Gastroesophageal sphincter (tissue), 4 donors: ENCODE data around the gene EIF5AL1. TPM values are rescaled to one million over a fixed set of nuclear protein-coding genes. Genes with fewer than 3 reads are reported as not detected.

Experiments
- ATAC-seq: fragments of 150-250 bp; one replicate; pipeline ENCODE4 v1.9.1; 2016; ENCODE audit warnings: mild to moderate bottlenecking, moderate library complexity
- H3K27ac ChIP-seq, 4 donors: fragments of 200-600 bp; sonication (generic) in 3 of 4; 1 replicate in 3 of 4; 2 replicates in 1 of 4; pipeline ENCODE4 v1.5.1; 2016 to 2019
- H3K27me3 ChIP-seq: fragments of 200-600 bp; sonication (generic); one replicate; pipeline ENCODE4 v1.5.1; 2019
- H3K36me3 ChIP-seq, 2 donors: fragments of 200-600 bp; sonication (generic); one replicate each; pipeline ENCODE4 v1.5.1; 2019; ENCODE audit warnings: control low read depth in 1 of 2
- H3K4me1 ChIP-seq, 3 donors: fragments of 200-600 bp; sonication (generic); 1 replicate in 2 of 3; 2 replicates in 1 of 3; pipeline ENCODE4 v1.5.1; 2016 to 2019; ENCODE audit warnings: control low read depth in 2 of 3
- H3K4me3 ChIP-seq, 2 donors: fragments of 200-600 bp; sonication (generic); one replicate each; pipeline ENCODE4 v1.5.1; 2019; ENCODE audit warnings: mild to moderate bottlenecking in 1 of 2, moderate library complexity in 1 of 2
- H3K9me3 ChIP-seq, 3 donors: fragments of 200-600 bp; sonication (generic); one replicate each; pipeline ENCODE4 v1.5.1; 2017 to 2019; ENCODE audit warnings: control low read depth in 2 of 3
- EP300 ChIP-seq: sonication (generic); formaldehyde crosslinking; IDR thresholded peaks from one replicate; pipeline ENCODE4 v1.6.1; 2017; ENCODE audit warnings: antibody characterized with exemption, mild to moderate bottlenecking
- POLR2A ChIP-seq, 2 donors: fragments of 450-650 bp; IDR thresholded peaks; one replicate each; pipeline ENCODE4 v1.6.1; 2017; ENCODE audit warnings: antibody characterized with exemption in 2 of 2, mild to moderate bottlenecking in 2 of 2, moderate library complexity in 1 of 2
- POLR2AphosphoS5 ChIP-seq: sonication (generic); formaldehyde crosslinking; IDR thresholded peaks from one replicate; pipeline ENCODE4 v1.6.1; 2017; ENCODE audit warnings: antibody characterized with exemption
- WGBS, 2 donors: methylation state at CpG; one replicate each; pipeline ENCODE4 v1.1.5; 2018; ENCODE audit warnings: low coverage in 1 of 2; 5-methylcytosine and 5-hydroxymethylcytosine counted together
- total RNA-seq, 4 donors: library from RNA; depleted of rRNA; stranded (reverse); fragments of >200 nt; gene quantifications; one replicate each; pipeline ENCODE4 v1.1.0, GENCODE V29; 2016
- TF ChIP-seq, protein P1 (sequence below), 4 experiments: fragments of 200-600 bp in 2 of 4; fragments of 450-650 bp in 2 of 4; sonication (generic) in 1 of 4; IDR thresholded peaks; one replicate each; pipeline ENCODE4 v1.5.1; 2017 to 2019; ENCODE audit warnings: antibody characterized with exemption in 4 of 4, mild to moderate bottlenecking in 2 of 4, moderate library complexity in 2 of 4

EIF5AL1 gene
- total RNA-seq, 4 donors from 2014 or later, result 0.16 to 0.35 (median 0.23) TPM

GRCh38 chr10:79470096-79470495 is 42.2 kb upstream of the EIF5AL1 start:
- H3K4me3 ChIP-seq, result no peak overlapping the region
- no peaks in the 10 kb centered on the region for H3K36me3 ChIP-seq
- no peaks in the 10 kb centered on the region for H3K27me3 ChIP-seq
- H3K9me3 ChIP-seq, result no peaks in the 10 kb centered on the region
- 96 to 100% methylated on average over 2 to 5 of the region's 8 CpGs for WGBS, 2 donors
- no peak for TF ChIP-seq EP300
- TF ChIP-seq, protein P1, sequence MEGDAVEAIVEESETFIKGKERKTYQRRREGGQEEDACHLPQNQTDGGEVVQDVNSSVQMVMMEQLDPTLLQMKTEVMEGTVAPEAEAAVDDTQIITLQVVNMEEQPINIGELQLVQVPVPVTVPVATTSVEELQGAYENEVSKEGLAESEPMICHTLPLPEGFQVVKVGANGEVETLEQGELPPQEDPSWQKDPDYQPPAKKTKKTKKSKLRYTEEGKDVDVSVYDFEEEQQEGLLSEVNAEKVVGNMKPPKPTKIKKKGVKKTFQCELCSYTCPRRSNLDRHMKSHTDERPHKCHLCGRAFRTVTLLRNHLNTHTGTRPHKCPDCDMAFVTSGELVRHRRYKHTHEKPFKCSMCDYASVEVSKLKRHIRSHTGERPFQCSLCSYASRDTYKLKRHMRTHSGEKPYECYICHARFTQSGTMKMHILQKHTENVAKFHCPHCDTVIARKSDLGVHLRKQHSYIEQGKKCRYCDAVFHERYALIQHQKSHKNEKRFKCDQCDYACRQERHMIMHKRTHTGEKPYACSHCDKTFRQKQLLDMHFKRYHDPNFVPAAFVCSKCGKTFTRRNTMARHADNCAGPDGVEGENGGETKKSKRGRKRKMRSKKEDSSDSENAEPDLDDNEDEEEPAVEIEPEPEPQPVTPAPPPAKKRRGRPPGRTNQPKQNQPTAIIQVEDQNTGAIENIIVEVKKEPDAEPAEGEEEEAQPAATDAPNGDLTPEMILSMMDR (IDR thresholded peaks at IDR 0.05), result no peak
- TF ChIP-seq POLR2A (IDR thresholded peaks at IDR 0.05), result no peak
- TF ChIP-seq POLR2AphosphoS5, result no peak
- H3K27ac ChIP-seq, result no peak overlapping the region
- ATAC-seq, result no peak
- H3K4me1 ChIP-seq, result peaks cover 0 to 33% (median 6%) of the 10 kb centered on the region in 3 donors

DNA sequence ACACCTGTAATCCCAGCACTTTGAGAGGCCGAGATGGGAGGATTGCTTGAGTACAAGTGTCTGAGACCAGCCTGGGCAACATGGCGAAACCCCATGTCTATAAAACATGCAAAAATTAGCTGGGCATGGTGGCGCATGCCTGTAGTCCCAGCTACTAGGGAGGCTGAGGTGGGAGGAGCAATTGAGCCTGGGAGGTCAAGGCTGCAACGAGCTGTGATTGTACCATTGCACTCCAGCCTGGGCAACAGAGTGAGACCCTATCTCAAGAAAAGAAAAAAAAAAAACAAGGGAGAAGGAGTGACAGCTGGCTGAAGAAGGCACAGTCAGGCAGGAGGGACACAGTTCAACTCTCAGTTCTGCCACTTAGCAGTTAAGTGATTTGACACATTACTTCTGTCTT is 40.6 kb upstream of the EIF5AL1 start:
- WGBS, 2 donors, result 98 to 100% methylated on average over 1 to 4 of the region's 4 CpGs
- Histone ChIP-seq H3K27me3 (no peaks in the 10 kb centered on the region), H3K36me3 (no peaks in the 10 kb centered on the region), H3K9me3 (no peaks in the 10 kb centered on the region), H3K4me1 (peaks cover 0 to 31% (median 6%) of the 10 kb centered on the region in 3 donors), H3K27ac (no peak overlapping the region), H3K4me3 (no peak overlapping the region)
- TF ChIP-seq EP300, result no peak
- TF ChIP-seq POLR2A (IDR thresholded peaks at IDR 0.05), result no peak
- no peak for TF ChIP-seq POLR2AphosphoS5
- TF ChIP-seq, protein P1 (IDR thresholded peaks at IDR 0.05), result no peak
- no peak for ATAC-seq

- no peak overlapping the region for H3K27ac ChIP-seq
- H3K9me3 ChIP-seq, result no peaks in the 10 kb centered on the region
- ATAC-seq, result no peak
- 100% methylated on average over 1 to 2 of the region's 7 CpGs for WGBS, 2 donors
- peaks cover 0 to 24% (median 6%) of the 10 kb centered on the region in 3 donors for H3K4me1 ChIP-seq
- H3K27me3 ChIP-seq, result no peaks in the 10 kb centered on the region
- no peaks in the 10 kb centered on the region for H3K36me3 ChIP-seq
- H3K4me3 ChIP-seq, result no peak overlapping the region
- no peak for TF ChIP-seq POLR2A (IDR thresholded peaks at IDR 0.05)
- TF ChIP-seq, protein P1 (IDR thresholded peaks at IDR 0.05), result no peak
- TF ChIP-seq EP300, result no peak
- TF ChIP-seq POLR2AphosphoS5, result no peak
Measured at GRCh38 chr10:79472449-79472848, 39.9 kb upstream of the EIF5AL1 start.

DNA sequence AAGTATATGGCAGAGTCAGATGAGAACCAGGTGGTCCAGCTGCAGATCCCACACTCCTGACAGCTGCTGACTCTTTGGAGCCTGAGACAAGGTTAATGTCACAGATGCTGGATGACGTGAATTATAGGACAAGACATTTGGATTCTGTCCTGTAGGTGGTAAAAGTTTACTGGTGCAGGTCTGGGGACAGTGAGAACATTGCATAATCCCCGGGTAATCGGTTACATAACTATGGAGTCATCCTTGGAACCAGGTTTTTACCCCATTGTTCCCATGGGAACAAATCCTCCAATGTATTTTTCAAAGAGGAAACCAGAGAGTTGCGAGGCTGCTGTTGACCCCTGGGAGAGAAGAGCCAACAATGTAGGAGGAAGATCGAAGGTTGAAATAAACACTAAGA is 39.4 kb upstream of the EIF5AL1 start:
- TF ChIP-seq, protein P1 (IDR thresholded peaks at IDR 0.05), result peak in 2 of 4 experiments; percentile 19 to 27
- TF ChIP-seq POLR2AphosphoS5 (no peak), POLR2A (IDR thresholded peaks at IDR 0.05) (no peak)
- no peaks in the 10 kb centered on the region for H3K9me3 ChIP-seq
- peak; percentile 77 for ATAC-seq

GRCh38 chr10:79473496-79474095 is 38.7 kb upstream of the EIF5AL1 start:
- Histone ChIP-seq H3K4me3 (no peak overlapping the region), H3K27me3 (no peaks in the 10 kb centered on the region), H3K9me3 (no peaks in the 10 kb centered on the region), H3K36me3 (no peaks in the 10 kb centered on the region), H3K27ac (no peak overlapping the region), H3K4me1 (peaks cover 0 to 13% (median 6%) of the 10 kb centered on the region in 3 donors)
- WGBS, 2 donors, result 88 to 90% methylated on average over 4 to 5 of the region's 5 CpGs
- no peak for ATAC-seq
- TF ChIP-seq, protein P1 (IDR thresholded peaks at IDR 0.05), result no peak
- TF ChIP-seq POLR2AphosphoS5 (no peak), EP300 (no peak), POLR2A (IDR thresholded peaks at IDR 0.05) (no peak)

More for the DNA sequence above, 39.4 kb upstream of the EIF5AL1 start:
- no peak overlapping the region for H3K27ac ChIP-seq
- 10 to 37% methylated on average over 2 to 5 of the region's 5 CpGs for WGBS, 2 donors
- no peaks in the 10 kb centered on the region for H3K27me3 ChIP-seq
- peaks cover 0 to 19% (median 6%) of the 10 kb centered on the region in 3 donors for H3K4me1 ChIP-seq
- H3K36me3 ChIP-seq, result no peaks in the 10 kb centered on the region
- no peak overlapping the region for H3K4me3 ChIP-seq
